C4-2B (cell line): ENCODE data around the gene MED15.

ENCODE experiments used
- ZFX ChIP-seq: fragments of 450-650 bp; IDR thresholded peaks from 2 replicates; pipeline ENCODE4 v1.6.1; 2017
- TF ChIP-seq, protein P1 (sequence below): fragments of 450-650 bp; conservative IDR thresholded peaks from 2 replicates; pipeline ENCODE4 v1.5.1; 2017; ENCODE audit warnings: mild to moderate bottlenecking

DNA sequence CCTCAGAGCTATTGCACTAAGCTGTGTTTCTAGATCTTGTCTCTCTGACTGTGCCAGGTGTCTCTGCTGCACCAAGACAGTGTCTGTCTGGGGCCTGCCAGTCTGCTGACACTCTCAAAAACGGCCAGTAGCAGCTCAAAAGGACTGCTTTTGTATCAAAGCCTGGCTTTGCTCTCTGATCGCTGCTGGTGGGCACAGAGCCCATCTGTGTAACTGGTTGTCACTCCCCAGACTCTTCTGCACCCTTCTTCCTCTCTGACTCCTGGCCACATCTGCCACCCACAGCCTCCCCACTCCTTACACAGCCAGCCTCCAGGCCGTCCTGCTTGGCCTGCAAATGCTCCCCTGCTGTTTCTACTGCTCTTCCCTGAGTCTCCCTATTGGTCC, 26.5 kb downstream of the MED15 start:
- TF ChIP-seq, protein P1, sequence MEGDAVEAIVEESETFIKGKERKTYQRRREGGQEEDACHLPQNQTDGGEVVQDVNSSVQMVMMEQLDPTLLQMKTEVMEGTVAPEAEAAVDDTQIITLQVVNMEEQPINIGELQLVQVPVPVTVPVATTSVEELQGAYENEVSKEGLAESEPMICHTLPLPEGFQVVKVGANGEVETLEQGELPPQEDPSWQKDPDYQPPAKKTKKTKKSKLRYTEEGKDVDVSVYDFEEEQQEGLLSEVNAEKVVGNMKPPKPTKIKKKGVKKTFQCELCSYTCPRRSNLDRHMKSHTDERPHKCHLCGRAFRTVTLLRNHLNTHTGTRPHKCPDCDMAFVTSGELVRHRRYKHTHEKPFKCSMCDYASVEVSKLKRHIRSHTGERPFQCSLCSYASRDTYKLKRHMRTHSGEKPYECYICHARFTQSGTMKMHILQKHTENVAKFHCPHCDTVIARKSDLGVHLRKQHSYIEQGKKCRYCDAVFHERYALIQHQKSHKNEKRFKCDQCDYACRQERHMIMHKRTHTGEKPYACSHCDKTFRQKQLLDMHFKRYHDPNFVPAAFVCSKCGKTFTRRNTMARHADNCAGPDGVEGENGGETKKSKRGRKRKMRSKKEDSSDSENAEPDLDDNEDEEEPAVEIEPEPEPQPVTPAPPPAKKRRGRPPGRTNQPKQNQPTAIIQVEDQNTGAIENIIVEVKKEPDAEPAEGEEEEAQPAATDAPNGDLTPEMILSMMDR = no peak
- TF ChIP-seq ZFX = no peak
